Transverse colon (tissue), 4 donors: ENCODE results near the gene TRA2B. TPM values are rescaled to one million over a fixed set of nuclear protein-coding genes. Genes with fewer than 3 reads are reported as not detected.
A peak's percentile ranks its signal among the peaks of the same experiment; 100 is the strongest.

Experiments
- DNase-seq: peaks from one replicate; pipeline ENCODE4 v3.0.0-alpha.2; 2019
- H3K27ac ChIP-seq, 4 donors: fragments of 200-600 bp; sonication (generic); 2 replicates each; pipeline ENCODE4 v1.5.1; 2016 to 2018; ENCODE audit warnings: inconsistent platforms in 4 of 4
- H3K27me3 ChIP-seq: fragments of 200-600 bp; sonication (generic); 2 replicates; pipeline ENCODE4 v1.5.1; 2017; ENCODE audit warnings: inconsistent platforms
- H3K36me3 ChIP-seq, 4 donors: fragments of 200-600 bp; sonication (generic); 2 replicates each; pipeline ENCODE4 v1.5.1; 2017 to 2019; ENCODE audit warnings: inconsistent platforms in 4 of 4
- H3K4me1 ChIP-seq, 4 donors: fragments of 200-600 bp; sonication (generic); 2 replicates each; pipeline ENCODE4 v1.5.1; 2017 to 2020; ENCODE audit warnings: inconsistent platforms in 4 of 4
- H3K4me3 ChIP-seq, 4 donors: fragments of 200-600 bp; sonication (generic); 1 replicate in 1 of 4; 2 replicates in 3 of 4; pipeline versions ENCODE4 v1.5.1 to v1.6.1; 2017 to 2019; ENCODE audit warnings: inconsistent platforms in 4 of 4
- H3K9me3 ChIP-seq, 2 donors: fragments of 200-600 bp; sonication (generic); 2 replicates each; pipeline ENCODE4 v1.5.1; 2017 to 2019; ENCODE audit warnings: inconsistent platforms in 2 of 2
- CTCF ChIP-seq, 5 experiments: fragments of 200-600 bp in 3 of 5; fragments of 450-650 bp in 2 of 5; sonication (generic) in 3 of 5; IDR thresholded peaks; 1 replicate in 2 of 5; 2 replicates in 3 of 5; pipeline ENCODE4 v1.5.1; 2016 to 2017; ENCODE audit warnings: antibody characterized with exemption in 5 of 5, inconsistent platforms in 3 of 5, mild to moderate bottlenecking in 2 of 5, moderate library complexity in 1 of 5
- EP300 ChIP-seq: sonication (generic); formaldehyde crosslinking; IDR thresholded peaks from one replicate; pipeline ENCODE4 v1.6.1; 2017; ENCODE audit warnings: antibody characterized with exemption, low read depth
- POLR2A ChIP-seq: fragments of 450-650 bp; IDR thresholded peaks from one replicate; pipeline ENCODE4 v1.6.1; 2016; ENCODE audit warnings: antibody characterized with exemption, mild to moderate bottlenecking, moderate library complexity
- POLR2AphosphoS5 ChIP-seq, 3 donors: sonication (generic); formaldehyde crosslinking; IDR thresholded peaks; one replicate each; pipeline ENCODE4 v1.6.1; 2016; ENCODE audit warnings: antibody characterized with exemption in 3 of 3
- WGBS, 2 donors: methylation state at CpG; one replicate each; pipeline ENCODE4 v1.1.5; 2018; ENCODE audit warnings: low coverage in 1 of 2; 5-methylcytosine and 5-hydroxymethylcytosine counted together
- in situ Hi-C, 4 donors: fragments of 200-750 bp; cut with MboI; loops; one replicate each; pipeline versions ENCODE4 v1.15.0 to v1.15.1; 2017; ENCODE audit warnings: low sequenced_read_pairs in 3 of 4, low pct_ligation_motif_present in 1 of 4, low pct_unique_long_range_greater_than_20kb in 1 of 4
- intact Hi-C: fragments of 100-400 bp; cut with DNase I; formaldehyde crosslinking; loops from one replicate; pipeline ENCODE4 v1.15.1; 2023; ENCODE audit warnings: low total_unique reads
- total RNA-seq, 4 donors: library from RNA; depleted of rRNA; stranded (reverse); fragments of >200 nt; gene quantifications; one replicate each; pipeline ENCODE4 v1.1.0, GENCODE V29; 2016

TRA2B gene
- total RNA-seq, 4 donors from 2014 or later: 69.1 to 154 (median 92.6) TPM

GRCh38 chr3:185931777-185932612 lies 5.8 kb downstream of the TRA2B start:
- Histone ChIP-seq H3K36me3 (no peaks in the 10 kb centered on the region), H3K4me1 (peaks cover 63 to 89% (median 83%) of the 10 kb centered on the region in 4 donors), H3K9me3 (no peaks in the 10 kb centered on the region), H3K27ac (peak overlapping the region; percentile 10 to 100 (median 69)), H3K27me3 (no peaks in the 10 kb centered on the region), H3K4me3 (peak overlapping the region in 1 of 4 donors; percentile 94)
- TF ChIP-seq POLR2A: no peak
- no peak for TF ChIP-seq POLR2AphosphoS5 (IDR thresholded peaks at IDR 0.05)
- TF ChIP-seq CTCF (IDR thresholded peaks at IDR 0.05): no peak
- TF ChIP-seq EP300: no peak
- DNase-seq: no peak
- in situ Hi-C loops (no loop called here), intact Hi-C loops (no loop called here)
- 11 to 12% methylated on average over 8 of the region's 8 CpGs for WGBS, 2 donors

GRCh38 chr3:185930393-185931107 lies 7.3 kb downstream of the TRA2B start:
- intact Hi-C loops: no loop called here
- Histone ChIP-seq H3K4me1 (peaks cover 71 to 100% (median 92%) of the 10 kb centered on the region in 4 donors), H3K27ac (peak overlapping the region in 2 of 4 donors; percentile 15 to 21), H3K27me3 (no peaks in the 10 kb centered on the region), H3K4me3 (peak overlapping the region in 1 of 4 donors; percentile 94), H3K9me3 (no peaks in the 10 kb centered on the region), H3K36me3 (peaks cover 0 to 2% (median 0%) of the 10 kb centered on the region in 4 donors)
- TF ChIP-seq POLR2AphosphoS5 (IDR thresholded peaks at IDR 0.05) (no peak), CTCF (IDR thresholded peaks at IDR 0.05) (no peak), POLR2A (no peak), EP300 (no peak)
- 58% methylated on average over 3 of the region's 3 CpGs for WGBS, 2 donors
- in situ Hi-C loops: no loop called here
- DNase-seq: no peak

- in situ Hi-C loops: loop anchor here in 1 of 4 donors (10.0 kb wide), 1 partner anchor 855 kb away; the partner anchor contains the start of gene EIF4A2
- intact Hi-C loops: no loop called here
- H3K9me3 ChIP-seq: no peaks in the 10 kb centered on the region
- no peaks in the 10 kb centered on the region for H3K27me3 ChIP-seq
- H3K36me3 ChIP-seq: peaks cover 0 to 13% (median 5%) of the 10 kb centered on the region in 4 donors
- DNase-seq: no peak
- 11 to 18% methylated on average over 3 of the region's 3 CpGs for WGBS, 2 donors
- peak overlapping the region in 1 of 4 donors; percentile 22 for H3K4me3 ChIP-seq
- H3K4me1 ChIP-seq: peaks cover 70 to 99% (median 82%) of the 10 kb centered on the region in 4 donors
- peak in 1 of 3 donors; percentile 18 for TF ChIP-seq POLR2AphosphoS5 (IDR thresholded peaks at IDR 0.05)
- no peak for TF ChIP-seq POLR2A
- peak overlapping the region; percentile 38 to 74 (median 54) for H3K27ac ChIP-seq
These were observed 8.3 kb downstream of the TRA2B start for GRCh38 chr3:185929192-185930151.

GRCh38 chr3:185928496-185928895 lies 9.3 kb downstream of the TRA2B start:
- Histone ChIP-seq H3K9me3 (no peaks in the 10 kb centered on the region), H3K27ac (peak overlapping the region; percentile 38 to 74 (median 54)), H3K4me3 (peak overlapping the region in 1 of 4 donors; percentile 22), H3K27me3 (no peaks in the 10 kb centered on the region), H3K36me3 (peaks cover 0 to 22% (median 10%) of the 10 kb centered on the region in 4 donors), H3K4me1 (peaks cover 65 to 94% (median 72%) of the 10 kb centered on the region in 4 donors)
- WGBS, 2 donors: 11% methylated on average over 1 of the region's 1 CpG; no CpG with 5 or more reads in 1 of the 2 donors
- no peak for DNase-seq
- TF ChIP-seq POLR2A (no peak), EP300 (no peak), CTCF (IDR thresholded peaks at IDR 0.05) (no peak), POLR2AphosphoS5 (IDR thresholded peaks at IDR 0.05) (no peak)
- in situ Hi-C loops (loop anchor here in 1 of 4 donors (10.0 kb wide), 1 partner anchor 856 kb away; the partner anchor contains the start of gene EIF4A2), intact Hi-C loops (no loop called here)
